Endometrial microvascular endothelial cells (primary cell): ENCODE data around the gene DUSP7. TPM values are rescaled to one million over a fixed set of nuclear protein-coding genes. Genes with fewer than 3 reads are reported as not detected.
"Not testable (repeated sequence)": the region's sequence is repeated elsewhere in the genome, so short reads cannot be mapped to it uniquely, and the experiment has no call there.

Experiments
- in situ Hi-C: cut with HindIII; loops from 2 replicates; pipeline ENCODE4 v1.10.0; 2017; ENCODE audit warnings: low sequenced_read_pairs, low pct_unique_long_range_greater_than_20kb; ENCODE audit errors: inconsistent ontology term
- total RNA-seq: library from RNA; depleted of rRNA; stranded (reverse); fragments of >200 nt; gene quantifications from one replicate; pipeline ENCODE4 v1.2.3, GENCODE V29; 2015; ENCODE audit errors: inconsistent ontology term

The DUSP7 gene
- total RNA-seq, 1 donor from 2014 or later, result 29.4 TPM

DNA sequence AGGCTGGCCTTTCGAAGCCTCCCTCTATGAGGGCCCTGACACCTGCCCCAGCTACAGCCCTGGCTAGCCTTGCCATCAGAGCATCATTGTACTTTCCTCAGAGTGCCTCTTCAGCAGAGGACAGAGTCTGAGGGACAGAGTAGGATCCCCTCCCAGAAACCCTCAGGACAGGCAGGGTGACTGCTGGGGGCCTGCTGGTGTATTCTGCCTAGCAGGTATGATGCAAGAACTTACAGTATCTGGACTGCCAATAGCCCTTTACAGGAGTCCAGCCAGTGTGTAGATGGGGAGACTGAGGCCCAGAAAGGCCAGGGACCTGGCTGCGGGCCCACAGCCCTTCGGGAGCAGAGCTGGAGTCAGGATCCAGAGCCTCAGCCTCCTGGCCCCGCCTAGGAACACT, 19.1 kb downstream of the DUSP7 start:
- in situ Hi-C loops, result no loop called here

GRCh38 chr3:52036829-52037228, 19.5 kb downstream of the DUSP7 start:
- in situ Hi-C loops, result no loop called here

GRCh38 chr3:52036222-52036694, 20.1 kb downstream of the DUSP7 start:
- in situ Hi-C loops, result no loop called here

DNA sequence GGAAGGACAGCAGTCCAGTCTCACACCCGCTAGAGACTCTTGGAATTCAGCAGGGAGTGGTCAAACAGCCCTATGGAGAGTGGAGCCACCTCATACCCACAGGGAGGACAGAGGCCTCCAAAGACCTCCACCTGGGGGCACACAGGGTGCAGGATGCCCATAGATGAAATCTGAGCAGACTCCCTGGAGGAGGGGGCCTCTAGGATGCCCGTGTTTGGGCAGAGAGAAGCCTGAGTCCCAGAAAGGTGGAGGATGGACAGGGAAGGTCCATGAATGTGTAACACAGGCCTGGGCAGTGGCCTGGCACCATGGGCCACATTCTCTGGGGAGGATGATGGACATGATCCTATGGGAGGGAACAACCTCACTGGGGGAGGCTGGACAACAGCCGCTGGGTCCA, 21.7 kb downstream of the DUSP7 start:
- in situ Hi-C loops, result no loop called here

- in situ Hi-C loops, result no loop called here
These were observed 22.2 kb downstream of the DUSP7 start for GRCh38 chr3:52034212-52034611.

- in situ Hi-C loops, result not testable (repeated sequence)
These were observed 22.6 kb downstream of the DUSP7 start for GRCh38 chr3:52033748-52034147.

DNA sequence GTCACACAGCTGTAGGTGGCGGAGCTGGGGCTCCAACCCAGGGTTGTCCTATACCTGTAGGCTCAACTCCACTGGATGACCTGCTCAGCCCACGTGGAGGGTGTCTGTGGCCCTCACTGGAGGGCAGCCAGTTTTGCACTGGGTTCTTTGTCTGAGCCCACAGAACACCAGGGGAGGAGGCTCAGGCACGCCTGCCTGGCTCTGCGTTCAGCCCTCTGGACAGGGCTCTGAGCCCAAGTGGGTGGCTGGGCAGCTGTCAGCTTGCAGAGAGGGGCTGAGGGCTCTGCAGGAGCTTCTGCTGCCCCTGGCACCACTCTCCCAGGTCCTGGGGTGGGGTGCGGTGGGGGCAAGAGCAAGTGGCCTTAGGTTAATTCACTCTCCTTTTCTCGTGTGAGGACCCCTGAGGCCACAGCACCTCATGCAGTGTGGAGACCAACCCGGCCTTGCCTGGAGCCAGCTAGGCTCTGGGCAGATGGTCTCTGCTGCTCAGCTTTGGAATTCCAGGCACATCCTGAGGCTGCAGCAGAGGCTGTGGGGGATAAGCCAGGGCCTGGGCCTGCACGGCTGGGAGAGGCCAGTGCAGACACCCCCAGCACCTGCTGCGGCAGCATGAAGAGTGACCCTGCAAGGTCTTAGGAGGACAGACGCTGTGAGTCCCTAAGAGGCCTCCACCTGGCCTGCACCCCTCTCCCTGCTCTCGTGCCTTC, 23.5 kb downstream of the DUSP7 start:
- in situ Hi-C loops, result no loop called here

- in situ Hi-C loops, result no loop called here
These were observed 24.5 kb downstream of the DUSP7 start for GRCh38 chr3:52031896-52032295.

- in situ Hi-C loops, result no loop called here
These were observed 25.6 kb downstream of the DUSP7 start for GRCh38 chr3:52030714-52031310.

GRCh38 chr3:52029535-52029934, 26.8 kb downstream of the DUSP7 start:
- in situ Hi-C loops, result no loop called here

GRCh38 chr3:52029053-52029452, 27.3 kb downstream of the DUSP7 start:
- in situ Hi-C loops, result no loop called here

DNA sequence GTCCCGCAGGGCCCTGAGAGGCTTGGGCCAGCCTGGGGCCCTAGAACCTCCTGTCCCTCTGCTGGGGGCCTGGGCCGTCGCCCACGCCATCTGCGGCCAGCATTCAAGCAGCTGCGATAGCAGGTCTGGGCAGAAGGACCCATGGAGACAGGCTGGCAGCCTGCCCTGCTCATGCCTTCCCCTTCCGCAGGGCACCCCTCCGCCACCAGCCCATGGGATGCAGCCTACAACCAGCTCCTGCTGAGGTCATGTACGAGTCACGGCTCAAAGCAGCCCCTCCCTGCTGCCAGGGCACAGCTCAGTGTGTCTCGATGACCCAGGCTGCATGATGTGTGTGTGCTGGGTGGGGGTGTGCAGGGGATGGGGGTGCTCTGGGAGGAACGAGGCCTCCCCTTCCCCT, 27.8 kb downstream of the DUSP7 start:
- in situ Hi-C loops, result no loop called here

DNA sequence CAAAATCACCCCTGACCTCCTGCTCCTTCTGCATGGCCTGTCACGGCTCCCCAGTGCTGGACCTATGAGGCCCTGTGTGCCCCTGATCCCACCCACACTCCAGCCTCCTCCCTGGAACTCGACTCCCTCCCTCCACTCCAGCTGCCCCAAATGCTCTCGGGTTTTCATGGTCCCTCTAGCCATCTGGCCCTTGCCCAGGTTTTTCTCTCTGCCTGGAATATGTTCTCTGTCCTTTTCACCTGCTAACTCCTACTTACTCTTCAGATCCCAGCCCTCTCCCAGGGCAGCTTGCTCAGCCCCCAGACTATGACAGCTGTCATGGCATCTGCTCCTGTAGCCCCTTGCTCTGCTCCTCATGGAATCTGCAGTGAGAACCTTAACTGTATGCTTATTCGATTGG, 30.3 kb downstream of the DUSP7 start:
- in situ Hi-C loops, result no loop called here

DNA sequence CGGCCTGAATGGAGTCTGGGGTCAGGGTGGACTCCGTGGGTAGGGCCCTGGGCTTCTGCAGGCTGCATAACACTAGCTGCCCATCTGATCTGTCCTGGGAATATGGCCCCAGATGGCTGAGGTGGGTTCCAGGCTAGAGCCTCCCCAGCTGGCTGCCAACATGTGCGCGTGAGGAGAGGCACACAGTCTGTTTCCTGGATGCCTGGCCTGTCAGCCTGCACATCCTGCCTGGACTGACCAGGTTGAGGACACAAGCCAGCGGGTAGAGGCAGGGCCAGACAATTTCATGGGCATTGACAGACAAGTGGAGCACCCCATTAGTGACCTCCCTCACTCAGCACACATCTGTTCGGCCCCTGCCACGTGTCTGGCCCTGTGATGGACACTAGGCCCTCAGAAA, 30.9 kb downstream of the DUSP7 start:
- in situ Hi-C loops, result no loop called here

GRCh38 chr3:52024765-52025452, 31.5 kb downstream of the DUSP7 start:
- in situ Hi-C loops, result no loop called here

GRCh38 chr3:52023860-52024764, 32.3 kb downstream of the DUSP7 start:
- in situ Hi-C loops, result no loop called here

- in situ Hi-C loops, result no loop called here
These were observed 33.1 kb downstream of the DUSP7 start for GRCh38 chr3:52023101-52023770.

GRCh38 chr3:52022323-52023100, 33.9 kb downstream of the DUSP7 start:
- in situ Hi-C loops, result no loop called here
